ENCODE measurements around the gene ADGRA3. TPM values are rescaled to one million over a fixed set of nuclear protein-coding genes. Genes with fewer than 3 reads are reported as not detected.

Gene ADGRA3
- total RNA-seq, 5 donors from 2014 or later (not counting 1 experiment from before 2014, with no cell fraction given) = 0.59 to 3.6 (median 1.8) TPM

DNA sequence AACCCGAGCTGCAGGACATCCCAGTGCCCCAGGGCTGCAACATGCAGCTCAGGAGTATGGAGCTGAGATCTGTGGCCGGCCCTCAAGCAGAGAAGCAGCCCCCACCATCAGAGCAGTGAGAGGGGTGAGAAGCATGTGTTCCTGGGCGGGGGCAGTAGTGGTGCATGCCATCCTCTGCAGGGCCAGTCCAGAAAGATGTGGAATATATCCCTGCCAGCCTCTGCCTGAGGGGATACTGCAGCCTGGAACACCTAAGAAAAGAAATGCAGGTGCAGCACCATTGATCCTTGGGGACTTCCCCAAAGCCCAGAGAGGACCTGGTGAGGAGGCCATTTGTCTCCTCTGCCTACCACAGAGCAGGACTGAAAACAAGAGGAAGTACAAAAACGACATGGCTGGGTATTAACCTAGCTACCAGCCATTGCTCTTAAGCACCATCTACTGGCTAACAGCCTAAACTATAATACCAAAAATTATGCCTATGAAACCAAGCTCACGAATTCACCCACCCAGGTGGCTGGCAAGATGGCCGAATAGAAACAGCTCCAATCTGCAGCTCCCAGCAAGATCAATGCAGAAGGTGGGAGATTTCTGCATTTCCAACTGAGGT, 158.8 kb downstream of the ADGRA3 start:
- Histone ChIP-seq H3K36me3 (ENCODE audit: control insufficient read depth in 2 of 2, extremely low read depth in 1 of 2, insufficient read depth in 1 of 2, low read length in 1 of 2) (no peaks in the 10 kb centered on the region), H3K27me3 (replicated peaks in 1 of 2; ENCODE audit: control insufficient read depth in 2 of 2, extremely low read depth in 1 of 2, insufficient read depth in 2 of 2, low read length in 1 of 2) (no peaks in the 10 kb centered on the region), H3K9me3 (no peaks in the 10 kb centered on the region), H3K4me1 (ENCODE audit: control insufficient read depth in 1 of 2, extremely low read depth in 1 of 2, insufficient read depth in 2 of 2, low read length in 2 of 2) (no peaks in the 10 kb centered on the region), H3K4me3 (ENCODE audit: control insufficient read depth in 1 of 2, extremely low read depth in 1 of 2, low read length in 1 of 2) (no peak overlapping the region), H3K27ac (ENCODE audit: low read length) (no peak overlapping the region)
- Mint-ChIP-seq H3K36me3 (no peaks in the 10 kb centered on the region), H3K9me3 (peaks cover 7 to 33% (median 9%) of the 10 kb centered on the region in 3 donors), H3K4me3 (no peak overlapping the region), H3K4me1 (no peaks in the 10 kb centered on the region), H3K27me3 (no peaks in the 10 kb centered on the region), H3K27ac (no peak overlapping the region)
- 41% methylated on average over 5 of the region's 6 CpGs for WGBS (ENCODE audit: insufficient coverage)
- ATAC-seq (replicated peaks in 1 of 4) (peak in 1 of 4 experiments; percentile 41), DNase-seq (peak in 1 of 35 experiments; percentile 6)
- ChIA-PET POLR2A (no interaction called here), CTCF (no interaction called here)

DNA sequence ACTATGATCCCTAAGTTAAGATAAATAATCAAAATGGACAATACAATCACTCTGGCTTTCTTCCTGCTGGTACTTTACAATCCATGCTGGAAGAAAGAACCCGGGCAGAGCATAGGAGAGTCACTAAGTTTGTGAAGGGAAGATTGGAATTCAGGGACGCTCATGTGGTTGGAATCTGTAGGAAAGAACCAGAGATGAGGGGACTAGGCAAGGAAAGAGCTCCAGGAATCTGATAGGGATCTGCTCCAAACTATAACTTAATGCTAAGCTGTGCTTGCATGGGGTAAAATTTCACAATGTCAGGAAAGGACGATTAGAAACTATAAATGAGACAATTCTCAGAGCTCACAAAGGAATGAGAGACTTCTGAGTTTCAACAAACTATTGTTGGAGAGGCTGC, 167.5 kb downstream of the ADGRA3 start:
- Mint-ChIP-seq H3K36me3 (no peaks in the 10 kb centered on the region), H3K27ac (no peak overlapping the region), H3K4me1 (no peaks in the 10 kb centered on the region), H3K4me3 (no peak overlapping the region), H3K27me3 (peaks cover 0 to 3% of the 10 kb centered on the region in 2 donors), H3K9me3 (peaks cover 0 to 8% (median 4%) of the 10 kb centered on the region in 3 donors)
- H3K27me3 ChIP-seq (replicated peaks in 1 of 2; ENCODE audit: control insufficient read depth in 2 of 2, extremely low read depth in 1 of 2, insufficient read depth in 2 of 2, low read length in 1 of 2) = no peaks in the 10 kb centered on the region
- ChIA-PET CTCF (no interaction called here), POLR2A (no interaction called here)
- no peaks in the 10 kb centered on the region for H3K36me3 ChIP-seq (ENCODE audit: control insufficient read depth in 2 of 2, extremely low read depth in 1 of 2, insufficient read depth in 1 of 2, low read length in 1 of 2)
- WGBS (ENCODE audit: insufficient coverage) = 89% methylated on average over 2 of the region's 3 CpGs
- no peaks in the 10 kb centered on the region for H3K9me3 ChIP-seq
- no peak overlapping the region for H3K4me3 ChIP-seq (ENCODE audit: control insufficient read depth in 1 of 2, extremely low read depth in 1 of 2, low read length in 1 of 2)
- no peak for DNase-seq
- no peak overlapping the region for H3K27ac ChIP-seq (ENCODE audit: low read length)
- H3K4me1 ChIP-seq (ENCODE audit: control insufficient read depth in 1 of 2, extremely low read depth in 1 of 2, insufficient read depth in 2 of 2, low read length in 2 of 2) = no peaks in the 10 kb centered on the region
- ATAC-seq (replicated peaks in 1 of 4) = no peak

GRCh38 chr4:22345678-22346077, 170.2 kb downstream of the ADGRA3 start:
- WGBS (ENCODE audit: insufficient coverage) = no CpG with 5 or more reads among the region's 1 CpG
- ChIA-PET POLR2A (no interaction called here), CTCF (no interaction called here)
- Histone ChIP-seq H3K4me1 (ENCODE audit: control insufficient read depth in 1 of 2, extremely low read depth in 1 of 2, insufficient read depth in 2 of 2, low read length in 2 of 2) (no peaks in the 10 kb centered on the region), H3K27me3 (replicated peaks in 1 of 2; ENCODE audit: control insufficient read depth in 2 of 2, extremely low read depth in 1 of 2, insufficient read depth in 2 of 2, low read length in 1 of 2) (no peaks in the 10 kb centered on the region), H3K4me3 (ENCODE audit: control insufficient read depth in 1 of 2, extremely low read depth in 1 of 2, low read length in 1 of 2) (no peak overlapping the region), H3K9me3 (no peaks in the 10 kb centered on the region), H3K27ac (ENCODE audit: low read length) (no peak overlapping the region), H3K36me3 (ENCODE audit: control insufficient read depth in 2 of 2, extremely low read depth in 1 of 2, insufficient read depth in 1 of 2, low read length in 1 of 2) (no peaks in the 10 kb centered on the region)
- Mint-ChIP-seq H3K4me1 (no peaks in the 10 kb centered on the region), H3K27ac (no peak overlapping the region), H3K36me3 (no peaks in the 10 kb centered on the region), H3K4me3 (no peak overlapping the region), H3K27me3 (peaks cover 0 to 3% of the 10 kb centered on the region in 2 donors), H3K9me3 (peaks cover 0 to 5% (median 0%) of the 10 kb centered on the region in 3 donors)
- ATAC-seq (replicated peaks in 1 of 4) (no peak), DNase-seq (no peak)

DNA sequence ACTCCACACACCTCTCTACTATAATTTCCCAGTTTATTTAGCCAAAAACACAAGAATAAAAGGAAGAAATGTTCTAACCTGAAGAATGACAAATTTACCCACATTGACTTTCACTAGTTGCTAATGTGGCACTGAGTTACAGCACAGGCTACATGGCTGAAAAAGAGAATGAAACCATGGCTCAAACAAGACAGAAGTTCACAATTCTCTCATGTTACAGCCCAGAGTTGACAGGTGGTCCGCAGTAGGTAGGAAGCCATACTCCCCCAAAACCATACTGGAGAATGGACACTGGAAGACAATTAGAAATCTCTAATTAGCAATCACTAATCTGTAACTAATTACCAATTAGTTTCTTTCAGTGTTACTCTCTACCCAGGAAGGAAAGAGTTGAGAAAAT, 170.8 kb downstream of the ADGRA3 start:
- H3K4me1 Mint-ChIP-seq = no peaks in the 10 kb centered on the region
- no peak overlapping the region for H3K4me3 Mint-ChIP-seq
- H3K4me3 ChIP-seq (ENCODE audit: control insufficient read depth in 1 of 2, extremely low read depth in 1 of 2, low read length in 1 of 2) = no peak overlapping the region
- CTCF ChIA-PET = no interaction called here
- H3K9me3 ChIP-seq = no peaks in the 10 kb centered on the region
- H3K27ac Mint-ChIP-seq = no peak overlapping the region
- POLR2A ChIA-PET = no interaction called here
- no peak for ATAC-seq (replicated peaks in 1 of 4)
- peaks cover 0 to 5% (median 0%) of the 10 kb centered on the region in 3 donors for H3K9me3 Mint-ChIP-seq
- H3K36me3 ChIP-seq (ENCODE audit: control insufficient read depth in 2 of 2, extremely low read depth in 1 of 2, insufficient read depth in 1 of 2, low read length in 1 of 2) = no peaks in the 10 kb centered on the region
- DNase-seq = no peak
- WGBS (ENCODE audit: insufficient coverage) = no CpG with 5 or more reads among the region's 1 CpG
- H3K27me3 ChIP-seq (replicated peaks in 1 of 2; ENCODE audit: control insufficient read depth in 2 of 2, extremely low read depth in 1 of 2, insufficient read depth in 2 of 2, low read length in 1 of 2) = no peaks in the 10 kb centered on the region
- H3K27me3 Mint-ChIP-seq = peaks cover 0 to 3% of the 10 kb centered on the region in 2 donors
- H3K4me1 ChIP-seq (ENCODE audit: control insufficient read depth in 1 of 2, extremely low read depth in 1 of 2, insufficient read depth in 2 of 2, low read length in 2 of 2) = no peaks in the 10 kb centered on the region
- no peaks in the 10 kb centered on the region for H3K36me3 Mint-ChIP-seq
- H3K27ac ChIP-seq (ENCODE audit: low read length) = no peak overlapping the region

DNA sequence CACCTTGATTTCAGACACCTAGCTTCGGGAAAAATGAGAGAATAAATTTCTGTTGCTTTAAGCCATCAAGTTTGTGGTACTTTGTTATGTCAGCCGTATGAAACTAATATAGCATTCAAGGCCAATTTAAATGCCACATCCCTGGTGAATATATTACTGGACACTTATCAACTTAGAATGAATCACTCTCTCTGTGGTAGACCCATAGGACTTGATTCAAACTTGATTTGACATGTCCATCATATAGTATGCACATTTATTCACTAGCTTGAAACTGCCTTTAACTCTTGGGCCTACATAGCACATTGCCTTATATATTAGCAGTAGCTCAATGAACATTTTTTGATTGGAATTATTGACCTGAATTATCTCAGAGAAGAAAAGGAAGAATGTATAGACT, 172.3 kb downstream of the ADGRA3 start:
- no peaks in the 10 kb centered on the region for H3K27me3 ChIP-seq (replicated peaks in 1 of 2; ENCODE audit: control insufficient read depth in 2 of 2, extremely low read depth in 1 of 2, insufficient read depth in 2 of 2, low read length in 1 of 2)
- H3K9me3 Mint-ChIP-seq = peaks cover 0 to 6% (median 0%) of the 10 kb centered on the region in 3 donors
- no peaks in the 10 kb centered on the region for H3K36me3 Mint-ChIP-seq
- H3K36me3 ChIP-seq (ENCODE audit: control insufficient read depth in 2 of 2, extremely low read depth in 1 of 2, insufficient read depth in 1 of 2, low read length in 1 of 2) = no peaks in the 10 kb centered on the region
- ATAC-seq (replicated peaks in 1 of 4) (no peak), DNase-seq (no peak)
- no peak overlapping the region for H3K4me3 Mint-ChIP-seq
- H3K4me3 ChIP-seq (ENCODE audit: control insufficient read depth in 1 of 2, extremely low read depth in 1 of 2, low read length in 1 of 2) = no peak overlapping the region
- 100% methylated on average over 1 of the region's 2 CpGs for WGBS (ENCODE audit: insufficient coverage)
- no peak overlapping the region for H3K27ac ChIP-seq (ENCODE audit: low read length)
- H3K4me1 ChIP-seq (ENCODE audit: control insufficient read depth in 1 of 2, extremely low read depth in 1 of 2, insufficient read depth in 2 of 2, low read length in 2 of 2) = no peaks in the 10 kb centered on the region
- ChIA-PET POLR2A (no interaction called here), CTCF (no interaction called here)
- no peaks in the 10 kb centered on the region for H3K4me1 Mint-ChIP-seq
- H3K27ac Mint-ChIP-seq = no peak overlapping the region
- no peaks in the 10 kb centered on the region for H3K9me3 ChIP-seq
- H3K27me3 Mint-ChIP-seq = peaks cover 0 to 3% of the 10 kb centered on the region in 2 donors

- ChIA-PET CTCF (no interaction called here), POLR2A (no interaction called here)
- 84% methylated on average over 4 of the region's 5 CpGs for WGBS (ENCODE audit: insufficient coverage)
- H3K9me3 ChIP-seq = no peaks in the 10 kb centered on the region
- no peaks in the 10 kb centered on the region for H3K36me3 ChIP-seq (ENCODE audit: control insufficient read depth in 2 of 2, extremely low read depth in 1 of 2, insufficient read depth in 1 of 2, low read length in 1 of 2)
- no peaks in the 10 kb centered on the region for H3K4me1 Mint-ChIP-seq
- H3K36me3 Mint-ChIP-seq = no peaks in the 10 kb centered on the region
- no peak overlapping the region for H3K27ac Mint-ChIP-seq
- H3K27ac ChIP-seq (ENCODE audit: low read length) = no peak overlapping the region
- DNase-seq (no peak), ATAC-seq (replicated peaks in 1 of 4) (no peak)
- H3K9me3 Mint-ChIP-seq = peaks cover 0 to 9% (median 0%) of the 10 kb centered on the region in 3 donors
- H3K4me1 ChIP-seq (ENCODE audit: control insufficient read depth in 1 of 2, extremely low read depth in 1 of 2, insufficient read depth in 2 of 2, low read length in 2 of 2) = no peaks in the 10 kb centered on the region
- H3K4me3 ChIP-seq (ENCODE audit: control insufficient read depth in 1 of 2, extremely low read depth in 1 of 2, low read length in 1 of 2) = no peak overlapping the region
- no peak overlapping the region for H3K4me3 Mint-ChIP-seq
- no peaks in the 10 kb centered on the region for H3K27me3 ChIP-seq (replicated peaks in 1 of 2; ENCODE audit: control insufficient read depth in 2 of 2, extremely low read depth in 1 of 2, insufficient read depth in 2 of 2, low read length in 1 of 2)
- no peaks in the 10 kb centered on the region for H3K27me3 Mint-ChIP-seq
These were observed 176.4 kb downstream of the ADGRA3 start for GRCh38 chr4:22339491-22339890.

GRCh38 chr4:22338796-22339195, 177.1 kb downstream of the ADGRA3 start:
- H3K27ac Mint-ChIP-seq = no peak overlapping the region
- no peaks in the 10 kb centered on the region for H3K36me3 Mint-ChIP-seq
- H3K4me3 Mint-ChIP-seq = no peak overlapping the region
- Histone ChIP-seq H3K4me1 (ENCODE audit: control insufficient read depth in 1 of 2, extremely low read depth in 1 of 2, insufficient read depth in 2 of 2, low read length in 2 of 2) (no peaks in the 10 kb centered on the region), H3K4me3 (ENCODE audit: control insufficient read depth in 1 of 2, extremely low read depth in 1 of 2, low read length in 1 of 2) (no peak overlapping the region), H3K27me3 (replicated peaks in 1 of 2; ENCODE audit: control insufficient read depth in 2 of 2, extremely low read depth in 1 of 2, insufficient read depth in 2 of 2, low read length in 1 of 2) (no peaks in the 10 kb centered on the region), H3K36me3 (ENCODE audit: control insufficient read depth in 2 of 2, extremely low read depth in 1 of 2, insufficient read depth in 1 of 2, low read length in 1 of 2) (no peaks in the 10 kb centered on the region), H3K9me3 (no peaks in the 10 kb centered on the region), H3K27ac (ENCODE audit: low read length) (no peak overlapping the region)
- no peaks in the 10 kb centered on the region for H3K27me3 Mint-ChIP-seq
- no peak for ATAC-seq (replicated peaks in 1 of 4)
- H3K9me3 Mint-ChIP-seq = peaks cover 0 to 9% (median 0%) of the 10 kb centered on the region in 3 donors
- ChIA-PET CTCF (no interaction called here), POLR2A (no interaction called here)
- 100% methylated on average over 1 of the region's 2 CpGs for WGBS (ENCODE audit: insufficient coverage)
- DNase-seq = no peak
- H3K4me1 Mint-ChIP-seq = no peaks in the 10 kb centered on the region

All from T-cell (primary cell).